ENCODE results near the gene KDM7A.
"Not testable (repeated sequence)": the region's sequence is repeated elsewhere in the genome, so short reads cannot be mapped to it uniquely, and the experiment has no call there.

Gene KDM7A

GRCh38 chr7:140201393-140201792 is 24.6 kb upstream of the KDM7A start:
- in situ Hi-C loops (cut with MboI; ENCODE audit: low sequenced_read_pairs): no loop called here

- in situ Hi-C loops (cut with MboI; ENCODE audit: low sequenced_read_pairs): no loop called here
Measured at GRCh38 chr7:140200061-140200989, 23.5 kb upstream of the KDM7A start.

DNA sequence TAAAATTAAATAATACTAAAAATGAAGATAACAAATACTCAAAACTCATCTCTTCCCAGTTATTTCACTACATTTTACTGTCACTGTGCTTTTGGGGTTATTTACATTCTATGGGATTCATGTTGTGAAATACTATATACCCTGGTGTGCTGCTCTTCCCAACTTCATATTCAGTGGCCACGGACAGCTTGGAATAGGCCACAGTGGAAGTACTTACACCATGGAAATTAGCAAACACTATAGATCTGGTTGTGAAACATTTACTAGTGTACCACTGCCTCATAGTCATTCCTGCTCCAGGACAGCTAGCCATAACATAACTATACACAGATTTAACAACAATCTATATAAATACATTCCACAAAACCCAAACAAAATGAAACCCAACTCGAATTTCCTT is 21.2 kb upstream of the KDM7A start:
- in situ Hi-C loops (cut with MboI; ENCODE audit: low sequenced_read_pairs): no loop called here

- in situ Hi-C loops (cut with MboI; ENCODE audit: low sequenced_read_pairs): no loop called here
Measured at GRCh38 chr7:140197218-140197890, 20.6 kb upstream of the KDM7A start.

GRCh38 chr7:140196361-140197217 is 19.8 kb upstream of the KDM7A start:
- in situ Hi-C loops (cut with MboI; ENCODE audit: low sequenced_read_pairs): no loop called here

GRCh38 chr7:140195859-140196258 is 19.1 kb upstream of the KDM7A start:
- in situ Hi-C loops (cut with MboI; ENCODE audit: low sequenced_read_pairs): no loop called here

DNA sequence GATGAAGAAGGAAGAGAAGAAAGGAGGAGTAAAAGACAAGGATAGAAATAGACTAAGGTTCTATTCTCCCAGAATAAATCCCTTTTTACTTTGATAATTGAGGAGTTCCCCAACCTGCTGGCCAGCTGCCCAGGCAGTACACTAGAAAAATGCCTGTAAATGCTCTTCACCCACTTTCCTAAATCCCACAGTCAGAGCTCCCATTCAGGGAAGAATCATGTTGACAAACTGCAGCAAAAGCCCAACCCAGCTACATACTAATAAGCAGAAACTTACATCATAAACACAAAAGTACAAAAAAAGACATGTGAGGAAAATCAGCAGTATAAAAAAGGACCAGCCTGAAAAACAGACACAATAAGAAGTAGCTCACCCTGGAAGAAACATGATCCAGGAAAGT is 15.8 kb upstream of the KDM7A start:
- in situ Hi-C loops (cut with MboI; ENCODE audit: low sequenced_read_pairs): no loop called here

- in situ Hi-C loops (cut with MboI; ENCODE audit: low sequenced_read_pairs): no loop called here
Measured at GRCh38 chr7:140192176-140192575, 15.4 kb upstream of the KDM7A start.

- in situ Hi-C loops (cut with MboI; ENCODE audit: low sequenced_read_pairs): no loop called here
Measured at GRCh38 chr7:140190588-140190987, 13.8 kb upstream of the KDM7A start.

GRCh38 chr7:140189917-140190316 is 13.1 kb upstream of the KDM7A start:
- in situ Hi-C loops (cut with MboI; ENCODE audit: low sequenced_read_pairs): no loop called here

DNA sequence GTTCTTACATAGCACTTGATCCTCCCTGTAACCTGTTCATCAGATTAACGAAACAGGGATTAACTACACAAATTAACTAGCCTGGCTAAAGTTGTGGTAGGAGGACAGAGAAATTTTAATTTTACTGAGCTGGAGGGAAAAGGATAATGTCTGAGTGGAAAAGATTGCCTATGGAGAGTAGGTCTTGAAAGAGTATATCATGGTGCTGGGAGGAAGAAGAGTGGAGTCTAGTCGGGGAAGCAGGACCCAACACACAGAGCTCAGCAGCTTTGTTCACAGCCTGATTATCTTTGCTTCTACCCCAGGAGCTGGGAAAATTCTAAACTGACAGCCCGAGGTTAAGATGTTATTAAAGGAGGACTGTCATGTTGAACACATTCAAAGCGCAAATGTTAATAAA is 6.1 kb upstream of the KDM7A start:
- in situ Hi-C loops (cut with MboI; ENCODE audit: low sequenced_read_pairs): no loop called here

- in situ Hi-C loops (cut with MboI; ENCODE audit: low sequenced_read_pairs): no loop called here
Measured at GRCh38 chr7:140179339-140179738, 2.6 kb upstream of the KDM7A start.

- in situ Hi-C loops (cut with MboI; ENCODE audit: low sequenced_read_pairs): no loop called here
Measured at GRCh38 chr7:140176122-140176701, 571 bp downstream of the KDM7A start.

DNA sequence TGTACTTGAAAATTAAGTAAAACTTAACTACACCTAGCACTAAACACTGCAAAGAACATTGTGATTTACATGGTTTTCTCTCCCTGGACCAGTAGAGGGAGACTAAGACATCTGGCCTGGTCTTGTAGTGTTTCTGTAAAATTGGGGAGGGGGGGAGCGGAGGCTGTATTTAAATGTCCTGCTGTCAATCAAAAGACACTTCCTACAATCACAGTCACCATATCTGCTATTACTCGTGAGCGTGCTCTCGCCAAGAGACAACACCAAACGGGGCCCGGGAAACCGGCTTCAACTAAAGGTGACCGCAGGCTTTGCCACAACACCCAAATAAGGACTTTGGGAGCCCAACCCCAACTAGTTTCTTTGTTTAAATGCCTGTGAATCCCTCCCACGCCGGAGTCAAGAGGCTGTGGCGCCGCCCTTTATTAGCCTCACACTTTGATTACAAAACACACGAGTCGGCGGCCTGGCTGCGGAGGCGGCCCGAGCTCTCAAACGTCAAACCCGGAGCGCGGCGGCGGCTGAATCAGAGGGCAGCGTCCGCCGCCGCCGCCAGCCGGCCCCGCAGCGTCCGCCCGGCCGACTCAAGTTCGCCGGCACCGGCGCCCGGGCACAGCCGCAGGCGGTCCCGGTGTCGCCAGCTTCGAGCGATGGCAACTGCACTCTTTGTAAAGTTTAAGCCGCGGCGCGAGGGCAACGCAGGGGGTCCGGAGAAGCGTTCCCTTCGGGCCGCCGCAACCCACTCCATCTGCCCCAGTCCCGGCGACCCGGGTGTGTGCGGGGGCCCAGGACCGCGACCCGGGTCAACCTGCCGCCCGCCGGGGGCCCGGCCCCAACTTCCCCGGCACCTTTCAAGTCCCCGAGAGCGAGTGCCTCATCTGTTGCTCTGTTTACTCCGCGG is 1.3 kb downstream of the KDM7A start:
- in situ Hi-C loops (cut with MboI; ENCODE audit: low sequenced_read_pairs): no loop called here

DNA sequence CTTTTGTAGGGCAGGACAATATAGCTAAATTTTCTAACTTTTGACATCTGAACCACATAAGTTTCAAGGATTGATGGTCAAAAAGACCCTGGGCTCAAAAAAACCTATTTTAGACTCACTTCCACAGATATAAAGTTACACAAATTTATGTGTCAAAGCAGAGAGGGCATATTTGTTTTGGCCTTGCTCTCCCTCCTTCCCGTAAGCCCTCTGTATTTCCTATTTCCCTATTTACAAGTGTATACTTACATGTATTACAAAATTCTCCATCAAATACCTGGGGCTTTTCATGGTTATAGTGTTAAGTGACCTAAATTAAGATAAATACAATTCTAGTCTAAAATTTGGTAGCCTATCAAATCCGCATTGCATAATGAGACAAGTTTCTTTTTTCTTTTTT is 2.6 kb downstream of the KDM7A start:
- in situ Hi-C loops (cut with MboI; ENCODE audit: low sequenced_read_pairs): no loop called here

DNA sequence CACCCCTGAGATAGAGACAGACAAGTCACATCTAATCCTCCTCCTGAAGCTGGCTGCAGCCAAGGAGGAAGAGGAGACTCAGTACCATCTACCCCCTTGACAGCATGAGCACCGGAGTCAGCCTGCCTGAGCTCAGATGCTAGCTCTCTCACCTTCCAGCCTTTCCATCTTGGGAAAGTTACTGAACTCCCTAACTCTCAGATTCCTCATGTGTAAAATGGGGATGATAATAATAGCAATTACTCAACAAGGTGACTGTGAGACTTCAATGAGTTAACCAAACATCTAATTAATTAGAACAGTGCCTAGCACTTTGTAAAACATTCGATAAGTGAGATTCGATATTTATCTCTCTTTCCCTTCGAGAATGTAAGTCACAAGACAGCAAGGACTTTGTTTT is 6.4 kb downstream of the KDM7A start:
- in situ Hi-C loops (cut with MboI; ENCODE audit: low sequenced_read_pairs): no loop called here

DNA sequence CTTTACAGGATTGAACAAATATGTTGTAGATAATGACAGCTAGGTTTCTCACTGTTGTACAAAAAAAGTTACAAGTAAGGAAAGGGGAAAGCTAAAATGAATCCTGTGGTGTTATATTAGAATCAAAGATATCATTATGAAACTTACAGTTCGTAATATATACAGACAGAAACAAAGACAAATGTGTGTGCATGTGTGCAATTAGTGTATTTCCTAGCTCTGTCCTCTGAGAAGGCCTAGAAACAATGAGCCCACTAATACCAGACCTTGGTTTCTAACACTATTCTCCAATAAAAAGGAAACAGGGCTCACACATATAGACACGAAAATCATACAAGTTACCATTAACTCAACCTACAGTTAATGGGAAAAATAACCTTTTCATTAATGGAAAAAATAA is 8.0 kb downstream of the KDM7A start:
- in situ Hi-C loops (cut with MboI; ENCODE audit: low sequenced_read_pairs): no loop called here

GRCh38 chr7:140165422-140165821 is 11.4 kb downstream of the KDM7A start:
- in situ Hi-C loops (cut with MboI; ENCODE audit: low sequenced_read_pairs): no loop called here

GRCh38 chr7:140162081-140162480 is 14.7 kb downstream of the KDM7A start:
- in situ Hi-C loops (cut with MboI; ENCODE audit: low sequenced_read_pairs): not testable (repeated sequence)

- in situ Hi-C loops (cut with MboI; ENCODE audit: low sequenced_read_pairs): no loop called here
Measured at GRCh38 chr7:140161047-140161446, 15.7 kb downstream of the KDM7A start.
